OCI-LY3 (cell line): Measurements from ENCODE around the gene SIPA1L2.

ENCODE experiments used
- H2AFZ ChIP-seq: fragments of 200-600, 300-600 bp; shearing (Covaris generic); 2 replicates; pipeline ENCODE4 v1.6.0; 2014; ENCODE audit warnings: antibody characterized with exemption, low read depth, low read length
- H3K27ac ChIP-seq: fragments of 200-600, 300-600 bp; sonication (generic); 2 replicates; pipeline ENCODE4 v1.5.1; 2014; ENCODE audit warnings: mild to moderate bottlenecking, low read length, moderate library complexity, mixed read lengths
- H3K27me3 ChIP-seq: fragments of 200-600, 300-600 bp; sonication (generic); 2 replicates; pipeline ENCODE4 v1.6.1; 2014; ENCODE audit warnings: low read depth, low read length, mixed read lengths
- H3K36me3 ChIP-seq: fragments of 200-600, 300-600 bp; sonication (generic); replicated peaks from 2 replicates; pipeline ENCODE3; 2014; ENCODE audit warnings: low read depth, low read length, mixed read lengths
- H3K4me1 ChIP-seq: fragments of 300-600, 200-600 bp; sonication (generic); 2 replicates; pipeline ENCODE4 v1.6.1; 2014; ENCODE audit warnings: low read length, mixed read lengths
- H3K4me2 ChIP-seq: fragments of 200-600, 300-600 bp; sonication (generic); 2 replicates; pipeline ENCODE4 v1.6.1; 2014; ENCODE audit warnings: low read length, mixed read lengths
- H3K4me3 ChIP-seq: fragments of 300-600, 200-600 bp; sonication (generic); 2 replicates; pipeline ENCODE4 v1.5.1; 2014; ENCODE audit warnings: antibody characterized with exemption, mild to moderate bottlenecking, low read length, moderate library complexity
- H3K79me2 ChIP-seq: fragments of 300-600, 200-600 bp; shearing (Covaris generic); 2 replicates; pipeline ENCODE4 v1.6.1; 2014; ENCODE audit warnings: mild to moderate bottlenecking, low read length, mixed read lengths
- H3K9ac ChIP-seq: fragments of 300-600, 200-600 bp; shearing (Covaris generic); 2 replicates; pipeline ENCODE4 v1.6.0; 2014; ENCODE audit warnings: mild to moderate bottlenecking, low read length, moderate library complexity
- H3K9me3 ChIP-seq: fragments of 200-600, 300-600 bp; shearing (Covaris generic); 2 replicates; pipeline ENCODE4 v1.6.1; 2014; ENCODE audit warnings: low read length, mixed read lengths; ENCODE audit not compliant: insufficient read depth
- H4K20me1 ChIP-seq: fragments of 200-600, 300-600 bp; sonication (generic); 2 replicates; pipeline ENCODE4 v1.6.1; 2016; ENCODE audit warnings: low read length, mixed read lengths; ENCODE audit not compliant: insufficient read depth
- CTCF ChIP-seq: fragments of 200-600, 300-600 bp; sonication (generic); IDR thresholded peaks from 2 replicates; pipeline ENCODE4 v1.5.1; 2014; ENCODE audit warnings: antibody characterized with exemption, low read length, low read depth
- EZH2phosphoT487 ChIP-seq: fragments of 200-600 bp; shearing (Covaris generic); IDR thresholded peaks from 2 replicates; pipeline ENCODE4 v1.6.1; 2018; ENCODE audit warnings: antibody characterized with exemption, mixed run types, low read depth

Gene SIPA1L2

GRCh38 chr1:232621050-232621449 lies 8.9 kb downstream of the SIPA1L2 start:
- Histone ChIP-seq H3K27me3 (no peaks in the 10 kb centered on the region), H3K27ac (no peak overlapping the region), H3K36me3 (no peaks in the 10 kb centered on the region), H3K79me2 (no peaks in the 10 kb centered on the region), H2AFZ (no peak overlapping the region), H3K4me1 (no peaks in the 10 kb centered on the region), H3K9me3 (no peaks in the 10 kb centered on the region), H4K20me1 (no peaks in the 10 kb centered on the region), H3K4me2 (no peak overlapping the region), H3K9ac (no peak overlapping the region), H3K4me3 (no peak overlapping the region)
- TF ChIP-seq CTCF = no peak
- no peak for TF ChIP-seq EZH2phosphoT487

GRCh38 chr1:232620356-232620969 lies 9.5 kb downstream of the SIPA1L2 start:
- no peaks in the 10 kb centered on the region for H3K36me3 ChIP-seq
- TF ChIP-seq CTCF = no peak
- TF ChIP-seq EZH2phosphoT487 = no peak
- H3K4me2 ChIP-seq = no peak overlapping the region
- H3K79me2 ChIP-seq = no peaks in the 10 kb centered on the region
- H3K9ac ChIP-seq = no peak overlapping the region
- no peak overlapping the region for H2AFZ ChIP-seq
- no peaks in the 10 kb centered on the region for H3K4me1 ChIP-seq
- H4K20me1 ChIP-seq = no peaks in the 10 kb centered on the region
- no peaks in the 10 kb centered on the region for H3K9me3 ChIP-seq
- no peak overlapping the region for H3K4me3 ChIP-seq
- H3K27me3 ChIP-seq = no peaks in the 10 kb centered on the region
- no peak overlapping the region for H3K27ac ChIP-seq

- Histone ChIP-seq H3K4me2 (no peak overlapping the region), H3K4me1 (no peaks in the 10 kb centered on the region), H4K20me1 (no peaks in the 10 kb centered on the region), H3K9ac (no peak overlapping the region), H3K9me3 (no peaks in the 10 kb centered on the region), H3K4me3 (no peak overlapping the region), H2AFZ (no peak overlapping the region), H3K27me3 (no peaks in the 10 kb centered on the region), H3K36me3 (no peaks in the 10 kb centered on the region), H3K27ac (no peak overlapping the region), H3K79me2 (no peaks in the 10 kb centered on the region)
- TF ChIP-seq CTCF (no peak), EZH2phosphoT487 (no peak)
Measured at GRCh38 chr1:232617237-232617636, 12.7 kb downstream of the SIPA1L2 start.

- H3K4me2 ChIP-seq = no peak overlapping the region
- no peaks in the 10 kb centered on the region for H4K20me1 ChIP-seq
- no peak for TF ChIP-seq EZH2phosphoT487
- TF ChIP-seq CTCF = no peak
- no peaks in the 10 kb centered on the region for H3K36me3 ChIP-seq
- H3K79me2 ChIP-seq = no peaks in the 10 kb centered on the region
- no peaks in the 10 kb centered on the region for H3K9me3 ChIP-seq
- no peak overlapping the region for H3K4me3 ChIP-seq
- H2AFZ ChIP-seq = no peak overlapping the region
- H3K27ac ChIP-seq = no peak overlapping the region
- no peaks in the 10 kb centered on the region for H3K27me3 ChIP-seq
- H3K9ac ChIP-seq = no peak overlapping the region
- no peaks in the 10 kb centered on the region for H3K4me1 ChIP-seq
Measured at GRCh38 chr1:232615306-232615800, 14.6 kb downstream of the SIPA1L2 start.
